ENCODE data around the gene ZIC4.

Gene ZIC4

GRCh38 chr3:147368561-147369221 lies 37.7 kb downstream of the ZIC4 start:
- in situ Hi-C loops (cut with MboI; ENCODE audit: low sequenced_read_pairs, unreplicated experiment) = no loop called here
- DNase-seq (ENCODE audit: low spot score) = no peak
- TF ChIP-seq CTCF (IDR thresholded peaks at IDR 0.05; ENCODE audit: borderline replicate concordance, control extremely low read depth, extremely low read depth, insufficient read depth, missing control alignments) = no peak

- DNase-seq (ENCODE audit: low spot score) = no peak
- no peak for TF ChIP-seq CTCF (IDR thresholded peaks at IDR 0.05; ENCODE audit: borderline replicate concordance, control extremely low read depth, extremely low read depth, insufficient read depth, missing control alignments)
- in situ Hi-C loops (cut with MboI; ENCODE audit: low sequenced_read_pairs, unreplicated experiment) = no loop called here
Measured at GRCh38 chr3:147368151-147368550, 38.2 kb downstream of the ZIC4 start.

GRCh38 chr3:147367676-147368075 lies 38.7 kb downstream of the ZIC4 start:
- no peak for DNase-seq (ENCODE audit: low spot score)
- no peak for TF ChIP-seq CTCF (IDR thresholded peaks at IDR 0.05; ENCODE audit: borderline replicate concordance, control extremely low read depth, extremely low read depth, insufficient read depth, missing control alignments)
- in situ Hi-C loops (cut with MboI; ENCODE audit: low sequenced_read_pairs, unreplicated experiment) = no loop called here

GRCh38 chr3:147365196-147366115 lies 40.9 kb downstream of the ZIC4 start:
- in situ Hi-C loops (cut with MboI; ENCODE audit: low sequenced_read_pairs, unreplicated experiment) = no loop called here
- TF ChIP-seq CTCF (IDR thresholded peaks at IDR 0.05; ENCODE audit: borderline replicate concordance, control extremely low read depth, extremely low read depth, insufficient read depth, missing control alignments) = no peak
- DNase-seq (ENCODE audit: low spot score) = no peak

GRCh38 chr3:147364771-147365170 lies 41.6 kb downstream of the ZIC4 start:
- in situ Hi-C loops (cut with MboI; ENCODE audit: low sequenced_read_pairs, unreplicated experiment) = no loop called here
- TF ChIP-seq CTCF (IDR thresholded peaks at IDR 0.05; ENCODE audit: borderline replicate concordance, control extremely low read depth, extremely low read depth, insufficient read depth, missing control alignments) = no peak
- DNase-seq (ENCODE audit: low spot score) = no peak

- in situ Hi-C loops (cut with MboI; ENCODE audit: low sequenced_read_pairs, unreplicated experiment) = no loop called here
Measured at GRCh38 chr3:147361454-147362420, 44.6 kb downstream of the ZIC4 start.

More at GRCh38 chr3:147361454-147362420, 44.6 kb downstream of the ZIC4 start:
- peak; percentile 56 for DNase-seq (ENCODE audit: low spot score)
- TF ChIP-seq CTCF (IDR thresholded peaks at IDR 0.05; ENCODE audit: borderline replicate concordance, control extremely low read depth, extremely low read depth, insufficient read depth, missing control alignments) = peak; percentile 51
